Stimulated activated CD8-positive, alpha-beta memory T cell treated with anti-CD3 and anti-CD28 coated beads, Interleukin-15, amount 100 ng/mL, for 24 hours (primary cell): Measurements from ENCODE around the gene ELP1.
"Not testable (repeated sequence)": the region's sequence is repeated elsewhere in the genome, so short reads cannot be mapped to it uniquely, and the experiment has no call there.

ENCODE experiments used
- DNase-seq: peaks from one replicate; pipeline ENCODE4 v3.0.0-alpha.2; 2020; ENCODE audit warnings: low read depth

Gene ELP1

DNA sequence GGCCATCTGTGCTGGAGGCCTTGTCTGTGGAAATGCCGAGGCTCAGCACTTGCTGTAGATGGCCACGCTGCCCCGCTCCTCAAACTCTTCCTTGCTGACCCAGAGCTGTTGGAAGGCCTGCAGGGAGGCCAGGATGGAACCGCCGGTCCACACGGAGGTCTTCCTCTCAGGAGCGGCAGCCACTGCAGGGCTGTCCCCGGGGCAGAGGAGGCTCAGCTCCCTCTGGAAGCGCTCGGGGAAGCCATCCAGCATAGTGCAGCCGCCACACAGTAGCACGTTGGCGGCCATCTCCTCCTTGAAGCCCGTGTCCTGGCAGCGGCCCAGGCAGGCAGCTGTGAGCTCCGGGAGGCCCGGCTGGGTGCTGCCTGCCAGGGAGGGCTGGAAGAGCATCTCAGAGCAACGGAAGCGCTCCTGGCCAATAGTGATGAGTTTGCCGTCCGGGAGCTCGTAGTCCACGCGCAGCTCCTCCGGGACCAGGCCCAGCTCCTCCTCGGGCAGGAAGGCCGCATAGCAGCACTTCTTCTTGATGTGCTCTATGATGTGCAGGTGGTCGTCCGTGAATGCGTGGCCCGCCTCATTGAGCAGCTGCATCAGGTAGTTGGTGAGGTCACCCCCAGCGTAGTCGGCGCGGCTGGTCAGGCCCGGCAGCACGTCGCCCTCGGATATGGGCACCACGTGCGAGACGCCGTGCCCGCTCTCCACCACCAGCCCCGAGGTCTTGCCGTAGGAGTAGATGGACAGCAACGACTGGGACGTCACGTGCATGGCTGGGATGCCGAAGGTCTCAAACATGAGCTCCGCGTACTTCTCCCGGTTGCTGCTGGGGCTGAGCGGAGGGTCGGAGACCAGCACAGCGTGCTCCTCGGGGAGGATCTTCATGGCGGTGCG is 79.0 kb downstream of the ELP1 start:
- no peak for DNase-seq

DNA sequence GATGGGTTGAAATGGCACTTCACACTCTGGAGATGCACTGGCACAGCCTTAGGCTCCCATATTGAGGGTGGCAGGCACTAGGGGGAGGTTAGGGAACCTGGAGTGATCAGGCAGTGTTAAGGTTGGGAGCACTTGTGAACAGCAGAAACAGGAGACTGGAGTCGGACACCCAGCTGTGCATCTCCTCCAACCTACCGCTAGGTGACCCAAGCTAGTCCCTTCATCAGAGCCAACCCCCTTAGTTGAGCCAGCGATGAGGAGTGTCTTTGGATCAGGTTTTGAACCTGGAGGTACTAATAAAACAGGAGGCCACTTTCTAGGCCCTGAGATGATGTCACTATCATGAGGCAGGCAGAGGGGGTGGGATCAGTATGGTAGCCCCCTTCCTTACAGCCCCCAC is 79.8 kb downstream of the ELP1 start:
- DNase-seq = no peak

DNA sequence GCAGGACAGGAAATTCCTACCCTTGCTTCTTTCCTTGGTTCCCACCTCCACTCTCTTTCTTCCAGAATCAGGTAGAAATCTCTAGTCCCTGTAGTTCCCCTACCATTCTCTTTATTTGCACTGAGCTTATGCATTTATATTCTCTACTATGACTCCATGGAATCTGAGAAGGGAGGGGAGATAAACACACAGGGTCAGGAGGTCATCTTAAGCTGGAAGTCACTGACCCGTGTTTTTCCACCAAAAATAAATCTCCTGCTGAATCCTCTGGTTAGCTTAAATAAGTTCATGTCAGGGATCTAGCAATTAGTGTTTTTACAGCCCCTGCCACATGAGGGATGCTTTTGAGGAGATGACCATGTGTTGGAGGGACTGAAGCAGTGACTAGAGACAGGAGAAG is 81.8 kb downstream of the ELP1 start:
- DNase-seq = no peak

DNA sequence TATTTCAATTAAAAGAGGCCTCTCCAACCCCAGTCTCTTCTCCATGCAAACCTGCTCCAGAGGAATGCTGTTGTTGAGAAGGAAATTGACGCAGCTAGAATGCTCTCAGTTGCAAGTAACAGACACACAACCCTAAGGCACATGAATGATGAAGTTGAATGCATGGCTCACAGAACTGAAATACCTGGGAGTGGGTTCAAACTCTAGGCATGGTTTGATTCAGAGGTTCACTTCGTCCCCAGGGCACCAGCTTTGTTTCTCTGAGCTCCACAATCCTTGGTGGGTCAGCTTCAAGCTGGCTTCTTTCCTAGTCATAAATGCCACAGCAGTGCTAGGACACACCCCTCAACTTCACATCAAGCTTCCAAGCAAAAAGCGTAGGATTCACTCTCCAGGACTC is 82.8 kb downstream of the ELP1 start:
- no peak for DNase-seq

DNA sequence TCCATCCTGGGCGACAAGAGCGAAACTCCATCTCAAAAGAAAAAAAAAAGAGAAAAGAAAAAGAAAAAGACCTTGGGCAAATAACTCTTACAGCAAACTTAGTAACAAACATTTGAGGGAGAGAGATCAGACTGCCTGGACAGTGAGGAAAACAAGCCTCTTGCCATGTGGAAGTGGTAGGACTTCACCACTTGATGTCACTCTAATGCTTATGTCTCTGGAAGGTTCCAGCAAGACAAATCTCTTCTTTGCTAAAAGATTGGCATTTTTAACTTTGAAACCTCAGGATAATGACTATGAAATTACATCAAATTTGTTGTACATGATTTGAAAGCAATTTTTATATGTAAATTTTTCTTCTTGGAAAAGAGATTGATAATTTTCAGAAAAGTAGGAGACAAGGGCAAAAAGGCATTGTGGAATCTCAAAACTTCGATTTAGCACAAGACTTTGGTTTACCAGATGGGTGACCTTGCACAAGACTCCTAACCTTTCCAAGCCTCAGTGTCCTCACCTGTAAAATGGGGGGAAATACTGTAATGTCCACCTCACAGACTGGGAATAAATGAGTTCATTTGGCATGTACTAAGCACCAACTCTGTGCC is 83.5 kb downstream of the ELP1 start:
- no peak for DNase-seq

DNA sequence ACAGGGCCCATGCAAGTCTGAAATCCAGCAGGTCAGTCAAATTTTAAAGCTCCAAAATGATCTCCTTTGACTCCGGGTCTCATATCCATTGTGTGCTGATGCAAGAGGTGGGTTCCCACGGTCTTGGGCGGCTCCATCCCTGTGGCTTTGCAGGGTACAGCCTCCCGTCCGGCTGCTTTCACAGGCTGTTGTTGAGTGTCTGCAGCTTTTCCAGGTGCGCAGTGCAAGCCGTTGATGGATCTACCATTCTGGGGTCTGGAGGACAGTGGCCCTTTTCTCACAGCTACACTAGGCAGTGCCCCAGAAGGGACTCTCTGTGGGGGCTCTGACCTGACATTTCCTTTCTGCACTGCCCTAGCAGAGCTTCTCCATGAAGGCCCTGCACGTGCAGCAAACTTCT is 85.6 kb downstream of the ELP1 start:
- not testable (repeated sequence) for DNase-seq

DNA sequence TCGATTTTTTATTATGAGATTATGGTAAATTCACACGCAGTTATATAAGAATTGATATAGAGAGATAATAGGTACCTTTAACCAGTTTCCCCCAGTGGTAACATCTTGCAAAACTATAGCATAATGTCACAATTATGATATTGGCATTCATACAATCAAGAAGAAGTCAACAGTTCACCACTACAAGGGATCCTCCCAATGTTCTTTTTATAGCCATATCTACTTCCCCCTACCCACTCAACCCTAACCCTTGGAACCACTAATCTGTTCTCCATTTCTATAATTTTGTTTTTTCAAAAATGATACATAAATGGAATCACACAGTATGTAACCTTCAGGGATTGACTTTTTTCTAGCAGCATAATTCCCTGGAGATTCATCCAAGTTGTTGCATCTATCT is 88.0 kb downstream of the ELP1 start:
- DNase-seq = no peak

DNA sequence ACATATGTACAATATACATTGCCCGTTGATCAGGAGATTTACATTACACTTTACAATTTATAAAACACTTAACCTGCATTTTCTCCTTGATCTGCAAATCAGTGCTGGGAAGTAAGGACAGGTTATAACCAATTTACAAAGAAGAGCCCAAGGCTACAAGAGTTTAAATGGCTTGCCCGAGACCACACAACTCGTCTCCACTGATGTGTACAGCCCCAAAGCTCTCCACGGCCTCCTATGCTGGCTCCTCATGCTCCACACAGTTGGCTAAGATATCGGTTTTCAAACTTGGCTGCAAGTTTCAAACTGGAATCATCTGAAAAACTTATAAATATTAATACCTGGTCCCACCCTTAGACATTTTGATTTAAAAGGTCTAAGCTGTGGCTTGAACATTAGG is 88.4 kb downstream of the ELP1 start:
- DNase-seq = no peak

DNA sequence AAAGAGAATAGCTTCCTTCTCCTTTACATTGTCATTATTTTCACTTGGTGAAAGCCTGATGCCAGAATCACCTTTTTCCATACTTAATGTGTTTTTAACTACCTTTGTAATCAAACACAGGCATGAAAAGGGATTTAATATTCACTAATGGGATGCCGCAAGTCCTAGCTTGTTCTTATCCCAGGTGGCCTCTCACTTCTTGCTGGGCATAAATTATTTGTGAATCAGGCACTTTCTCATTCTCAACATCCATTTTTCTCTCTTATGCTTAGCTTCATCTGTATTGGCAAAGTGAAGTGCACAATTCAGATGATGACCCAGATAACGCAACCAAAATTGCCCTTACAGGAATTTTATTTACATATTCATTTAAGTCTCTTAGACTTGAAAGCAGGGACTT is 89.1 kb downstream of the ELP1 start:
- DNase-seq = no peak

DNA sequence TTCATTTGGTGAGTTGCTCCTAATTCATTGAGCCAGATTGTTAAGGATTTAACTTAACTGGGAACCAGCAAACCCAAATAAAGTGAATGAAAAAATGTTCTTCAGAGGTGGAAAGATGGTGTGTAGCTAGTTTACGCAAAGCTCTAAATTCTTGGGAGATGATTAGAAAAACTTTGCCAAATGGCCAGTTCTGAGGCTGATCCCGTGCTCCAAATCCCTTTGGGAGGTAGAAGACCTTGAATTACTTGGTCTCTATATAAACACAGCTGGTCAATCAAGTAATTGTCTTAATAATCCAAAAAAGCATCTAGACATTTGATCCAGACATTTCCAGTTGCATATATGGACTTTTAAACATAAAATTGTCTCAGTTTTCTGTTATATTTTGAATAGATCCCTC is 89.5 kb downstream of the ELP1 start:
- no peak for DNase-seq

DNA sequence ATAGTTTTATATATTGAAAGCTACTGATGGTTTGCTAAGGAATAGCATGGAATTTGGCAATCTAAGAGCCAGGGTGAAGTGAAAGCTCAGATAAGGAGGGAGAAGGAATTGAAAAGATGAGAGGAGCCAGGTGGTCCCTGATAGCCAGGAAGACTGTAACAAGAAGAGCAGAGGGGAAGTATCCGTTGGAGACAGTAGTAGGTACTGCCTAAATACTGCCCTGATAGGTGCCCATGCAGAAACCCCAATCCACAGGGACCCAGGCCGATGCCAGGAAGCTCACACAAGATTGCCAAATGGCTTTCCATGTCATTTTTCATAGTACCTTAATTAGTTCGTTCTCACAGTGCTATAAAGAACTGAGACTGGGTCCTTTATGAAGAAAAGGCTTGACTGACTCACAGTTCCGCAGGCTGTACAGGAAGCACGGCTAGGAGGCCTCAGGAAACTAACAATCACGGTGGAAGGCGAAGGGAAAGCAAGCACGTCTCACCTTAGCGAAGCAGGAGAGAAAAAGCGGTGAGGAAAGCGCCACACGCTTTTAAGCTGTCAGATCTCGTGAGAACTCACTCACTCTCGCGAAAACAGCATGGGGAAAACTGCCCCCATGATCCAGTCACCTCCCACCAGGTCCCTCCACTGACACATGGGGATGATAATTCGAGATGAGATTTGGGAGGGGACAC is 91.2 kb downstream of the ELP1 start:
- DNase-seq = no peak

DNA sequence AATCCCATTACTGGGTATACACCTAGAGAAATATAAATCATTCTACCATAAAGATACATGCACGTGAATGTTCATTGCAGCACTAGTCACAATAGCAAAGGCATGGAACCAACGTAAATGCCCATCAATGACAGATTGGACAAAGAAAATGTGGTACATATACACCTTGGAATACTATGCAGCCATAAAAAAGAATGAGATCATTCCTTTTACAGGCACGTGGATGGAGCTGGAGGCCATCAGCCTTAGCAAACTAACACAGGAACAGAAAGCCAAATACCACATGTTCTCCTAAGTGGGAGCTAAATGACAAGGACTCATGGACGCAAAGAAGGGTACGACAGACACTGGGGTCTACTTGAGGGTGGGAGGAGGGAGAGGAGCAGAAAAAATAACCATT is 94.4 kb downstream of the ELP1 start:
- DNase-seq = not testable (repeated sequence)

DNA sequence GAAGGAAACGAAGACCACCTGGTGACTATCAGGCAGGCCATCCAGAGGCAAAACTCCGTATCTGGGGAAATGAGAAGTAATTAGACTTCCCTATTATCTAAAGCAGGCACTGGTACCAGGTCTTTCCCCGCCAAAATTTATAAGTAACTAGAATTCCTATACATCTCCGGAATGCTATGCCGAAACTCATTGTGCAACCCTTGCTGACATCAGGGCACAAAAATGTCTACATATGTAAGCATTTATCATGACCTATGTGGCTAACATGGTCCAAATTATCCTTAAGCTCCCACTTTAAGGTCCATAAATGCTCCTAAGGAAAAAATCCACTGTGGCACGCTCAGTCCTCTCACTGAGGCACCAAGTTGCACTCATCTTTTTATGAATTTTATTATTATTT is 95.9 kb downstream of the ELP1 start:
- no peak for DNase-seq

DNA sequence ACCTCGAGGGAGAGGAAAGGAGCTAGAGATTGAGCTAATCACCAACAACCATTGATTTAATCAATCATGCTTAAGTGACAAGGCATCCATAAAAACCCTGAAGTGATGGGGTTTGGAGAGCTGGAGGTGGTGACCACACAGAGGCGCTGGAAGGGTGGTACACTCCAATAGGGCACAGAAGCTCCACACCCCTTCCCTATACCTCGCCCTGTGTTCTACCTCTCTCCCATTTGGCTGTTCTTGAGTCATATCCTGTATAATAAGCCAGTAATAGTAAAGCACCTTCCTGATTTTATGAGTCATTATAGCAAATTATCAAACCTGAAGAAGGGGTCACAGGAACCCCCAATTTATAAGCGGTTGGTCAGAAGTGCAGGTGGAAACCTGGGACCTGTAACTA is 96.4 kb downstream of the ELP1 start:
- DNase-seq = no peak

DNA sequence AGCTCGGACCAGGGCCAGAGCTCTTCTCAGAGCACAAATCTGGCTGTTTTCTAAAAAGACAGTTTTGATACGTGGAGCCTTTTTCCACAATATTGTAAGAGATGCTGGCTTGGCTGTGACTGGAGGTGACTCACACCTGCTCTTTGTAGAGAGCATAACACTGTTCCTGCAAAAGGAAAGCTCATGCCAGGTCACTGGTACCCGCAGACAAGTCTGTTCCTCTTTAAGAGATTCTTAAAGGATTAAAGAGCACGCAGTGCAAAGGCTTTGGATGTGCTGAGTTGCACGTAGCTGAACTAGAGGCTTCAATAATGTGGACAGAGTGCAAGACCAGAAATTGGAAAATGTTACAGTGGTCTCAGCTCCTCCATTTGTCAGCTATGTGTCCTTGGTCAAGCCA is 97.1 kb downstream of the ELP1 start:
- no peak for DNase-seq

DNA sequence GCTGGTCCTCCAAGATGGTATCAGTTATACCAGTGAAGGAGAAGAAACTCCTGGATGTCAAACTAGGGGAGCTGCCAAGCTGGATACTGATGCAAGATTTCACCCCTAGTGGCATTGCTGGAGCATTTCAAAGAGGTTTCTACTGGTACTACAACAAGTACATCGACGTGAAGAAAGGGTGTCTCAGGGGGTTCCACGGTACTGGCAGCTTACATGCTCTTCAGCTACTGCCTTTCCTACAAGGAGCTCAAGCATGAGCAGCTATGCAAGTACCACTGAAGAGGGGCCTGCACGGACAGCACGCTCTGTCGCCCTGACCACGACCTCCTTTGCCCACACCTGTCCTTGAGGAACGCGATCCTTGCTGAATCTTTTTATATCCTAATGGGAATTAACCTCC is 97.6 kb downstream of the ELP1 start:
- no peak for DNase-seq

DNA sequence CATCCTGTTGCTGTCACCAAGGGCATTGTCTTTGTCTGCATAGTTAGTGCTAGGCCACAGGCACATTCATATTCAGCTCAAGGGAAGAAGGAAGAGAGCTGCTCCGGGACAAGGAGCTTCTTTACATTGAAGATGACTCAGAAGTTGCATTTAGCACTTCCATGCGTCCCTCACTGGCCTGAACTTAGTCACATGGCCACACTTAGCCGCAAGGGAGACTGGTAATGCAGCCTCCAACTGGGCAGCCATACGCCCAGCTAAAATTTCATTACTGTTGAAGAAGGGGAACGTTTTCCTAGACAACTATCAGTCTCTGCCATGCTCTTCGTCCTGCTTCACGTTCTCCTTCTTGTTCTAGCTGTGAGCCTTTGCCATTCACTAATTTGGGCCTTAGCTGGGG is 98.1 kb downstream of the ELP1 start:
- DNase-seq = no peak

DNA sequence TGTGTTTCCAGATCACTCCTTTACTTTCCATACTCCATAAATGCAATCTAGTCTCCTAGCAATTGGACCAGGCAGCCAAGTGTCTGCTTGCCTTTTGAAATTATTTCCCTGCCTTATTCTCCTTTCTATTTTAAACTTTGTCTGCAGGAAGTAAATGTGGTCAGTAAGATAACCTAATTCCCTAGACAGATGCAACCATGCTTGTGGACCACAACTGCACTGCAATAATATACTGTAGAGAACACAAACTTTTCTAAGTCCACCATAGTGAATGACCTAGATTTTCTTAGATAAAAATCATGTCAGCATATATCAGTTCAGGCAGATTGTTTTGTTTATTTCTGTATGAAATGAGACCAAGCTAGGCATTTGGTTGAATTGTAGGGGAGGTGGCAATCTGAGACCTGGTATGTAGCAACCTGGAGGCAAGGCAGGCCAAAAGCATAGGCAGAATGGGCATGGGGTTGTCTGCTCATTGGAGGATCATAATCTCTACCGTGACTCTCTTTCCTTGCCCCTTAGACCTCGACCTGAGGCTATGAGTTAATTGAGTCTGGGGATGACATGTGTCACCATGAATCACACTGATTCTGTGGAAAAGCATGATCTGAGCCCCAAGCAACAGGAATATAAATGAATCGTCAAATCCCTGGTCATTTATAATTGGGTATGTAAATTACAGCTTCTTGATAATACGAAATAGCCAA is 98.8 kb downstream of the ELP1 start:
- DNase-seq = no peak

DNA sequence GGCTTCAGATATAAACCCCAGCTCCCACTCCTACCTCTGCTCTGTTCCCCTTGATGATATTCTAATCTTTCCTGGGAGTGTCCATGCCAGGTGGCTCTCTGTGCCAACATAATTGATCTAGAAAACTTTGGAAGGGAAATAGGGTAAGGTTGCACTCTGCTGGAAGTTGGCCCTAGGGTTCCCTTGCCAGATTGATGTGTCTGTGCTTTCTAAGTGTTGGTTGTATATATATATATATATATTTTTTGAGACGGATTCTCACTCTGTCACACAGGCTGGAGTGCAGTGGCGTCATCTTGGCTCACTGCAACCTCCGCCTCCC is 101.8 kb downstream of the ELP1 start:
- DNase-seq = no peak

DNA sequence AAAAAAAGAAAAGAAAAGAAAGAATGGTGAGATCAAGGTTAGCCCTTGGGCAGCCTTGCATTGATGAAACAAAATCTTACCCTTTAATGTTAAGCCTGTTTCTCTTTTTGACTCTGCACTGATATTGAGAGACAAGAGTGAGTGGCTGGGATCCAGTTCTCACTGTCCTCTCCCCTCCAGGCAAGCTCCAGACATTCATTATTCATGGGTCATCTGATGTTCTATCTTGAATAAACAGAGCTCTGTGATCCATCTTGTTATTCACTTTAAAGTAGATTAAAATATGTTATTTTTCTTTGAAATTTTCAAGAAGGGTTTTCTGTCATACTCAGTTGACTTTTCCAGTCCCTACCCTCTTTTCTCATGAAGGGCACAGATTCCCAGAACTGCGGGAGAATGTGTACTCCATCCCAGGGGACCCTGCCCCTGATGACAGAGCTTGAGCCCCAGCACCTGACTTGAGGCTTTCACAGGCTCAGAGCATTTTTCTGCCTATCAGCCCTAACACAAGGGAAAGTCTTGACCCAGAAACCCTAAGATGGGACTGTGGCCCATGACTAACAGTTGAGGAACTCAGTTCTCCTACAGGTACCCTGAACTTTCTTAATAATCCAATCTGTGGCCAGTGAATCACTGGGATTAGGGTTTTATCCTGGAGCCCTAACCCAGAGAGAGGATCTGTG is 102.3 kb downstream of the ELP1 start:
- no peak for DNase-seq

DNA sequence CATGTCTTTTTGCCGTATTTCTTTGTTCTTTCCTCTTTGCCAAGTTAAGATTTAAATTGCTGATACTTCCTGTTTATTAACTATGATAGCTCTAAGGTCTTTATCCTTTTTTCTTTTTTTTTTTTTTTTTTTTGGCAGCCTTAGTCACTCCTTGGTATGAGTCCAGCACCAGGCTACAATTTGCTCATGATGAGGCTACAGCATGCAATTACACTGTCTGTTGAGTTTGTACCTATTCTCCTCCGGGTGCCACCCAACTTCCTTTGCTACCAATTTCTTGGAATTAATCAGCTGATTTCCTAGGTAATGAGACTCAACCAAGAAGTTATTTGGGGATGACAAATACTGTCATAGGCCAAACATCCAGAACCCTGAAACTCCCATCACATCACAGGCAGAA is 103.7 kb downstream of the ELP1 start:
- no peak for DNase-seq

DNA sequence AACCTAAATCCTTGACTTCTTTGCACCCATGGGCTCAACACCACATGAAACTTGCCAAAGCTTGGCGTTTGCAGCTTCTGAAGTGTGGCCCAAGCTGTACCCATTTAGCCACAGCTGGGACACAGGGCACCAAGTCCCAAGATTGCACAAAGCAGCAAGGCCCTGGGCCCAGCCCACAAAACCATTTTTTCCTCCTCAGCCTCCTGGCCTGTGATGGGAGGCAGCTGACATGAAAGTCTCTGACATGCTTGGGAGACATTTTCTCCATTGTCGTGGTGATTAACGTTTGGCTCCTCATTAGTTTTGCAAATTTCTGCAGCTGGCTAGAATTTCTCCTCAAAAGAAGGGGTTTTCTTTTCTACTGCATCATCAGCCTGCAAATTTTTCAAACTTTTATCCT is 110.1 kb downstream of the ELP1 start:
- DNase-seq = no peak
